GM19193 (cell line): ENCODE data around the gene ETV3.

Experiments used
- POLR2A ChIP-seq: IDR thresholded peaks from 4 replicates; pipeline ENCODE4 v1.6.1; 2011; ENCODE audit not compliant: insufficient read depth, insufficient read length; ENCODE audit errors: extremely low read depth

The ETV3 gene

DNA sequence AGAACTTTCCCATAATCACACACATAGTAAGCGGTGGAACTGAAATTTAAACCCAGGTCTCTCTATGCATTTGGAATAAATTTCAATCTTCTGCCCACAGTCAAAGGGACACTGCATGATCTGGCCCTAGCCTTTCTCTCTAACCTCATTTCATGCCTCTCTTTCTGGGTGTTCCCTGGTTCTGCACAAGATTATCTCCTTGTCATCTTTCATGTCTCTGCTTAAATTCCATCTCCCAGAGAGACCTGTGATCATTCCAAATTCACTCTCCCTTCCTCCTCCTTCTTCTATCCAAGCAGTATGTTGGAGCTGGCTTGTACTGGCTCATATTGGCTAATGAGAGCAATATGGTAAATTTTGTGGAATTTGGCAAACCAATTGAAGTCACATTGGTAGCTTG lies 60.8 kb downstream of the ETV3 start:
- no peak for TF ChIP-seq POLR2A

DNA sequence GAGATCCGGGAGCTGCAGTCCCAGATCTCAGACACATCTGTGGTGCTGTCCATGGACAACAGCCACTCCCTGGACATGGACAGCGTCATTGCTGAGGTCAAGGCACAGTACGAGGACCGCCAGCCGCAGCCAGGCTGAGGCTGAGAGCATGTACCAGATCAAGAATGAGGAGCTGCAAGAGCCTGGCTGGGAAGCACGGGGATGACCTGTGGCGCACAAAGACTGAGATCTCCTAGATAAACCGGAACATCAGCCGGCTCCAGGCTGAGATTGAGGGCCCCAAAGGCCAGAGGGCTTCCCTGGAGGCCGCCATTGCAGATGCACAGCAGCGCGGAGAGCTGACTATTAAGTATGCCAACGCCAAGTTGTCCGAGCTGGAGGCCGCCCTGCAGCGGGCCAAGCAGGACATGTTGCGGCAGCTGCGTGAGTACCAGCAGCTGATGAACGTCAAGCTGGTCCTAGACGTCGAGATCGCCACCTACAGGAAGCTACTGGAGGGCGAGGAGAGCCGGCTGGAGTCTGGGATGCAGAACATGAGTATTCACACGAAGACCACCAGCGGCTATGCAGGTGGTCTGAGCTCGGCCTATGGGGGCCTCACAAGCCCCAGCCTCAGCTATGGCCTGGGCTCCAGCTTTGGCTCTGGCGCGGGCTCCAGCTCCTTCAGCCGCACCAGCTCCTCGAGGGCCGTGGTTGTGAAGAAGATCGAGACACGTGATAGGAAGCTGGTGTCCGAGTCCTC lies 64.1 kb downstream of the ETV3 start:
- TF ChIP-seq POLR2A, result no peak
